ENCODE measurements around the gene TRIM22. TPM values are rescaled to one million over a fixed set of nuclear protein-coding genes. Genes with fewer than 3 reads are reported as not detected.
"Not testable (repeated sequence)": the region's sequence is repeated elsewhere in the genome, so short reads cannot be mapped to it uniquely, and the experiment has no call there.

The TRIM22 gene
- polyA plus RNA-seq, 1 experiment: 58.2 TPM

- Histone ChIP-seq H3K36me3 (ENCODE audit: control insufficient read depth, insufficient read depth, low read length) (0 out of 2 replicates have a peak, but pooled peaks cover 2% of the 10 kb centered on the region), H3K27me3 (ENCODE audit: control insufficient read depth, insufficient read depth, low read length) (no peaks in the 10 kb centered on the region), H3K4me3 (ENCODE audit: low read depth, low read length) (no peak overlapping the region)
- POLR2A ChIA-PET: no interaction called here
- DNase-seq (ENCODE audit: low read depth): no peak
- no peak for TF ChIP-seq CTCF (IDR thresholded peaks at IDR 0.05; ENCODE audit: insufficient read depth, low read depth, low read length)
- CTCF ChIA-PET: interaction anchor here (0.7 to 1.2 kb wide), 2 partner anchors 9 to 114 kb away, joined by 3 read pairs; no protein-coding TSS in a partner anchor
Measured at GRCh38 chr11:5713695-5714094, 24.1 kb downstream of the TRIM22 start.

GRCh38 chr11:5716518-5716917 lies 26.9 kb downstream of the TRIM22 start:
- POLR2A ChIA-PET; CTCF ChIA-PET; H3K4me3 ChIP-seq (ENCODE audit: low read depth, low read length); H3K36me3 ChIP-seq (ENCODE audit: control insufficient read depth, insufficient read depth, low read length); DNase-seq (ENCODE audit: low read depth); H3K27me3 ChIP-seq (ENCODE audit: control insufficient read depth, insufficient read depth, low read length): not testable (repeated sequence)

- ChIA-PET POLR2A (no interaction called here), CTCF (interaction anchor here (2.0 kb wide), 1 partner anchor 8 kb away, joined by 6 read pairs; no protein-coding TSS in a partner anchor)
- TF ChIP-seq CTCF (IDR thresholded peaks at IDR 0.05; ENCODE audit: insufficient read depth, low read depth, low read length): no peak
- DNase-seq (ENCODE audit: low read depth): no peak
- no peaks in the 10 kb centered on the region for H3K27me3 ChIP-seq (ENCODE audit: control insufficient read depth, insufficient read depth, low read length)
- H3K36me3 ChIP-seq (ENCODE audit: control insufficient read depth, insufficient read depth, low read length): no peaks in the 10 kb centered on the region
- no peak overlapping the region for H3K4me3 ChIP-seq (ENCODE audit: low read depth, low read length)
Measured at GRCh38 chr11:5719703-5720495, 30.3 kb downstream of the TRIM22 start.

- DNase-seq (ENCODE audit: low read depth): no peak
- no peaks in the 10 kb centered on the region for H3K36me3 ChIP-seq (ENCODE audit: control insufficient read depth, insufficient read depth, low read length)
- no peak for TF ChIP-seq CTCF (IDR thresholded peaks at IDR 0.05; ENCODE audit: insufficient read depth, low read depth, low read length)
- ChIA-PET CTCF (no interaction called here), POLR2A (no interaction called here)
- H3K4me3 ChIP-seq (ENCODE audit: low read depth, low read length): no peak overlapping the region
- no peaks in the 10 kb centered on the region for H3K27me3 ChIP-seq (ENCODE audit: control insufficient read depth, insufficient read depth, low read length)
Measured at GRCh38 chr11:5722622-5723021, 33.0 kb downstream of the TRIM22 start.

GRCh38 chr11:5726351-5726750 lies 36.8 kb downstream of the TRIM22 start:
- Histone ChIP-seq H3K4me3 (ENCODE audit: low read depth, low read length) (no peak overlapping the region), H3K27me3 (ENCODE audit: control insufficient read depth, insufficient read depth, low read length) (no peaks in the 10 kb centered on the region), H3K36me3 (ENCODE audit: control insufficient read depth, insufficient read depth, low read length) (no peaks in the 10 kb centered on the region)
- TF ChIP-seq CTCF (IDR thresholded peaks at IDR 0.05; ENCODE audit: insufficient read depth, low read depth, low read length): no peak
- no peak for DNase-seq (ENCODE audit: low read depth)
- ChIA-PET POLR2A (no interaction called here), CTCF (no interaction called here)

GRCh38 chr11:5727691-5728090 lies 38.1 kb downstream of the TRIM22 start:
- Histone ChIP-seq H3K4me3 (ENCODE audit: low read depth, low read length) (no peak overlapping the region), H3K27me3 (ENCODE audit: control insufficient read depth, insufficient read depth, low read length) (no peaks in the 10 kb centered on the region), H3K36me3 (ENCODE audit: control insufficient read depth, insufficient read depth, low read length) (no peaks in the 10 kb centered on the region)
- CTCF ChIA-PET: interaction anchor here (1.3 kb wide), 1 partner anchor 9 kb away, joined by 6 read pairs; no protein-coding TSS in a partner anchor
- DNase-seq (ENCODE audit: low read depth): no peak
- POLR2A ChIA-PET: no interaction called here
- no peak for TF ChIP-seq CTCF (IDR thresholded peaks at IDR 0.05; ENCODE audit: insufficient read depth, low read depth, low read length)
